GM19324 (cell line): Measurements from ENCODE around the gene RPTOR.
"Not testable (repeated sequence)": the region's sequence is repeated elsewhere in the genome, so short reads cannot be mapped to it uniquely, and the experiment has no call there.

Experiments
- ATAC-seq: cut with Tn5 transposase; IDR thresholded peaks from one replicate; pipeline ENCODE4 v1.9.1; 2021; ENCODE audit warnings: mild to moderate bottlenecking, moderate library complexity; ENCODE audit not compliant: unreplicated experiment, low FRiP score

RPTOR gene

GRCh38 chr17:80608326-80608725 is 63.7 kb downstream of the RPTOR start:
- ATAC-seq: no peak

GRCh38 chr17:80609757-80610156 is 65.1 kb downstream of the RPTOR start:
- ATAC-seq: no peak

- ATAC-seq: no peak
Measured at GRCh38 chr17:80611816-80612215, 67.2 kb downstream of the RPTOR start.

DNA sequence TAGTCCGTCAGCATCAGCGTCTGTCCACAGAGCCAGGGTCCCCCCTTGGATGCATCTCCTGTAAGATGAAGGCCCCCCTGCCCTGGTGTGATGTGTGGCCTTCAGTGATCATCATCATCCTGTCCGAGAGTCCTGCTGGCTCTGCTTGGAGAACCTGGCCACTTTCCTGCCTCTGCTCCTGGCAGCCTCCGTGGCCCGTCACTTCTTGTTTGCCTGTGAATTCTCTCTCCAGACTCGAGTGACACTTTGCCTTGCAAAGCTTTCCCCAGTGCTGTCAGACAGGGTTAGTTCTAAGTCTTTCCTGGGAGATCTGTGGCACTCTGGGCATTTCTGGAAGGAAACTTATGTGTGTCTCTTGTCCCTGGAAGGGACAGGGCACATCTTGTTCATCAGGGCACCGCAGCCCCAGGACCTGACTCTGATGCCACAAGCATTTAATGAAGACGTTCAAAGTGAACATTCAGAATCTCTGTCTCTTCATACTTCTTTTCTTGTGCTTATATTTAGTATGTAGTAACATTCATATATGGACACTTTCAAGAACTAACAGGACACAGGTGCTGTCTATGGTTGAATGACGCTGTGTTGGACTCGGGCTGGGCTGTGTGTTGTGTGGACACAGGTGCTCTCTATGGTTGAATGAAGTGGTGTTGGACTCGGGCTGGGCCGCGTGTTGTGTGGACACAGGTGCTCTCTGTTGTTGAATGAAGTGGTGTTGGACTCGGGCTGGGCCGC is 68.5 kb downstream of the RPTOR start:
- no peak for ATAC-seq

- no peak for ATAC-seq
Measured at GRCh38 chr17:80613732-80614071, 69.1 kb downstream of the RPTOR start.

- no peak for ATAC-seq
Measured at GRCh38 chr17:80614332-80615047, 69.9 kb downstream of the RPTOR start.

DNA sequence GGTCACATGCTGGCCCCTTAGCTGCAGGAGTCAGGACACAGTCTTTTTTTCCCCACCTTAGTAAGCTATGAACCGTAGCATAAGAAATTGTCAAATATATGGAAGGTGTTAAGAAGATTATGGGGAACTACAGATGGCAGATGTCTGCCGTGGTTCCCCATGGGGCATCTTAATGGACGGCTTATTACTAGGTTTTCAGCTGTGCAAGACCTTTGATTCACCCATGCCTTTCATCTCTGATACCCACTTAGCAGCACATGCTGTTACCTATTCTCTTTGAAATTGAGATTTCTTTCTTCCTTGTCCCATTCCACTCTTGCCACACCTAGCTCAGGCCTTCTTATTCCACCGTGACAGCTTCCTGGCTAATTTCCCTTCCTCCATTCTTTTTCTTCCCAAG is 70.7 kb downstream of the RPTOR start:
- ATAC-seq: no peak

GRCh38 chr17:80616705-80617104 is 72.1 kb downstream of the RPTOR start:
- no peak for ATAC-seq

GRCh38 chr17:80618304-80618703 is 73.7 kb downstream of the RPTOR start:
- no peak for ATAC-seq

GRCh38 chr17:80619535-80620235 is 75.0 kb downstream of the RPTOR start:
- no peak for ATAC-seq

DNA sequence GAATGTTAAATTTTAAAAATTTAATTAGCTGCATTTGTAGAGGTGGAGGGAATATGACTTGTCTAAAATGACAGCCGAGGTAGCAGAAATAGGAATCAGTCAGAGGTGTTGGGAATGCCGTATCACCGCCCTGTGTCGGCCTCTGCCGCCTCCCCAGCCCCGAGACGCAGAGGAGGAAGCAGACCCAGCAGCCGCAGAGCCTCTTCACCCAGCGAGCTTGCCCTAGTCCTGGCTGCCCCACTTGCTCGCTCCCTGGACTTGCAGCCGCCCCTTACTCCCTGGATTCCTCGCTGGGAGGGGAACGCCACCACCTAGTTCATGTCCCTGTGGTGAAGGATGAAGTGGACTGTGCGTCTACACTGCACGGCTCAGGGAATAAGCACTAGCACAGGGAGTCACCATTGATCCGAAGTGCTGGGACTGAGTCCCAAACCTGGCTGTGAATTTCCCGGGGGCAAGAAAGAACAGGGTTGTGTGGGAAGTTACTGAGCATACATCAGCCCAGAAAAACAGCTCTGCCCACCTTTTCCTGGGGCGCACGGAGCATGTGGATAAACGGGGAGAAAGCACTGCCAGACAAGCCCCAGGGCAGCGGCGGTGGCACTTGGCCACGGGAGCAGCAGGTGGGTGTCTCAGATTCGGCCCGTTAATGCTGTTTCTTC is 76.8 kb downstream of the RPTOR start:
- no peak for ATAC-seq

- no peak for ATAC-seq
Measured at GRCh38 chr17:80621997-80622357, 77.3 kb downstream of the RPTOR start.

DNA sequence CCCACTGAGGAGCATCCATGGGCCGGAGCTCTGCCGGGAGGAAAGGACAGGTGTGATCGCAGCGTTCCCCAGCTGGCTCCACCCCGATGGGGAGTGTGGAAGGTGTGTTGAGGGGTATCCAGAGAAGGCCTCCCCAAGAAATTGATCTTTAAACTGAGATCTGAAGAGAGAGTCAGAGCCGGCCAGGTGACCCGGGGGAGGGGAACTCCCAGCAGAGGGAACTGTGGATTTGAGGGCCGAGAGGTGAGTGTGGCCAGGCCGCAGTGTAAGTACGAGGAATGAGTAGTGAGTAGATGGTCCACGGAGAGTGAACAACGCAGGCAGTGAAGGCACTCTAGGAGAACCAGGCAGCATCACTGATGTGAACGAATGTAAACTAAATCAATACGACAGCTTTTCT is 80.2 kb downstream of the RPTOR start:
- ATAC-seq: no peak

DNA sequence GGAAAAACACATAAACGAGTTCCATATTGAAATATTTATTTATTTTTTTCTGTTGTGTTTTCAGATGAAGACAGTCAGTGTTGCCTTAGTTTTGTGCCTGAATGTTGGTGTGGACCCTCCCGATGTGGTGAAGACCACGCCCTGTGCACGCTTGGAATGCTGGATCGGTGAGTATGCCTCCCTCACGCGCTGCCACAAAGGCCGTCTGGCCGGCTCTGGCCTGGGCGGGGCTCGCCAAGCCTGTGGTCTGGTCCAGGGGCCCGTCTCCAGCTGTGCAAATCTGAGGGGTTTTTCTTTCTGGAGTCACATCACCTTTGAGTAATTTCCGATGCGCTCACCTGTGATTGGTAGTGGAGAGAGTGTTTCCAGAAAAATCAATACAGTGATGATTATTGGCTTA is 81.0 kb downstream of the RPTOR start:
- no peak for ATAC-seq

- not testable (repeated sequence) for ATAC-seq
Measured at GRCh38 chr17:80628881-80629280, 84.2 kb downstream of the RPTOR start.

GRCh38 chr17:80629298-80630028 is 84.8 kb downstream of the RPTOR start:
- no peak for ATAC-seq

- no peak for ATAC-seq
Measured at GRCh38 chr17:80630560-80631120, 86.0 kb downstream of the RPTOR start.

GRCh38 chr17:80631142-80632045 is 86.8 kb downstream of the RPTOR start:
- ATAC-seq: no peak

DNA sequence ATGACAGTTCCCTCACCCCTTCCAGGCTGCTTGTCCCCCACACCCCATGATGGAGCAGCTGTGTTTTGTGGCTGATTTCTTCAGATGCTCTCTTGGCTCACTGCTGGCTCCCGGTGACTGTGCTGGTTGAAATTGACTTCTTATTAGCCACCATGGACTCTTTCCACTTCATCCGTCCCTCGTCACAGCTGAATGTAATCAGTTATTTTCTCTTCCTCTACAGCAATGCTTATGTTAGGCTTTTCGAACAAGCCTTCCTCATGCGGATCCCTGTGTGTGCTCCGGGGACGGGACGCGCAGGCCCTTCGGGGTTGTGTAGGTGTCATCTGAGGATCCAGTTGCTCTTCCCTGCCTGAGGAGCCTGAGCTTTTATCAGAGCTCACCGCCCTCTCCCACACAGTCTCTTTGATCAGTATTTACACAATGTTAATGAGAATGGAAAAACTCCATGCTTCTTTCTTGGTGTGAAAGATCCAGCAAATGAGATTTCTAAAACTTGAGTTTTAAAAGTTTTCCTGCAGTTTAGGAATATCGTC is 87.5 kb downstream of the RPTOR start:
- ATAC-seq: no peak
